HG03565 (cell line): ENCODE data around the gene CARD8.
"Not testable (repeated sequence)": the region's sequence is repeated elsewhere in the genome, so short reads cannot be mapped to it uniquely, and the experiment has no call there.

Source experiments
- ATAC-seq: cut with Tn5 transposase; IDR thresholded peaks from one replicate; pipeline ENCODE4 v1.9.1; 2021; ENCODE audit warnings: mild to moderate bottlenecking, moderate library complexity; ENCODE audit not compliant: unreplicated experiment

CARD8 gene, protein sequence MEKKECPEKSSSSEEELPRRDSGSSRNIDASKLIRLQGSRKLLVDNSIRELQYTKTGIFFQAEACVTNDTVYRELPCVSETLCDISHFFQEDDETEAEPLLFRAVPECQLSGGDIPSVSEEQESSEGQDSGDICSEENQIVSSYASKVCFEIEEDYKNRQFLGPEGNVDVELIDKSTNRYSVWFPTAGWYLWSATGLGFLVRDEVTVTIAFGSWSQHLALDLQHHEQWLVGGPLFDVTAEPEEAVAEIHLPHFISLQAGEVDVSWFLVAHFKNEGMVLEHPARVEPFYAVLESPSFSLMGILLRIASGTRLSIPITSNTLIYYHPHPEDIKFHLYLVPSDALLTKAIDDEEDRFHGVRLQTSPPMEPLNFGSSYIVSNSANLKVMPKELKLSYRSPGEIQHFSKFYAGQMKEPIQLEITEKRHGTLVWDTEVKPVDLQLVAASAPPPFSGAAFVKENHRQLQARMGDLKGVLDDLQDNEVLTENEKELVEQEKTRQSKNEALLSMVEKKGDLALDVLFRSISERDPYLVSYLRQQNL

GRCh38 chr19:48255376-48256303, at the start of gene CARD8:
TSS of gene CARD8 (minus strand) at chr19:48255912. CDS start at chr19:48241020, 14,892 bp downstream.
- peak; percentile 49 for ATAC-seq

DNA sequence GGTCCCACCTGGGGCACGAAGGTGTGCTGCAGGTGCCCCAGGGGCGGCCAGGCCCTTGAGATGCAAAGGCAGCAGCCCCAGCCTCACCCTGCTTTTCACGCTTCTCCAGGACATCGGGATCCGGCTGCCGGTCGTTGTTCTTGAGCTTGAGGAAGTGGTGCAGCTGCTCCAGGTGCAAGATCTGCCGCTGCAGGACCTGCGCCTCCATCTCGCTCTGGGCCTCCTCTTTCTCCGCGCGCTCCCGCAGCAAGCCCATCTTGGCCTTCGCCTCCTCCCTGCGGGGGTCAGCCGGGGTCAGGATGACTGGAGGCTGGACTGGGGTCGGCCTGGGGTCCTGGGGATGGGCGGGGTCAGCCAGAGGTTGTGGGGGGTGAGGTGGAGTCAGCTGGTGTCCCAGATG, 48.2 kb upstream of the CARD8 start:
- ATAC-seq = no peak

GRCh38 chr19:48303367-48303766, 47.7 kb upstream of the CARD8 start:
- no peak for ATAC-seq

DNA sequence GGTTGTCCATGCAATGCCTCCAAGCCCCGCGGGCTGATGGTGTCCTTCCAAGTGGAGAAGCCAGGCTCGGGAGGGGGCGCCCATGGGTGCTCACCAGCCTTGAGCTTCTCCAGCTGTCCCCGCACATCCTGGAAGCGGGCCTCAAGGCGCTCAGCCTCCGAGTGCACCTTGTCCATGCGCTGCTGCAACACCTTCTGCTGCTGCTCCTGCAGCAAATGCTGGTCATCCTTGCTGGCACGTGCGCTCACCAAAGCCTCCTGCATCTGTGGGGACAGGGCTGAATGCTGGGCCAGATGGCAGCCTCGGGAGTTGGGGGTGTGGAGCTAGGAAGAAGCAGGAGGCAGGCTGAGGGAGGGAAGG, 46.9 kb upstream of the CARD8 start:
- ATAC-seq = no peak

DNA sequence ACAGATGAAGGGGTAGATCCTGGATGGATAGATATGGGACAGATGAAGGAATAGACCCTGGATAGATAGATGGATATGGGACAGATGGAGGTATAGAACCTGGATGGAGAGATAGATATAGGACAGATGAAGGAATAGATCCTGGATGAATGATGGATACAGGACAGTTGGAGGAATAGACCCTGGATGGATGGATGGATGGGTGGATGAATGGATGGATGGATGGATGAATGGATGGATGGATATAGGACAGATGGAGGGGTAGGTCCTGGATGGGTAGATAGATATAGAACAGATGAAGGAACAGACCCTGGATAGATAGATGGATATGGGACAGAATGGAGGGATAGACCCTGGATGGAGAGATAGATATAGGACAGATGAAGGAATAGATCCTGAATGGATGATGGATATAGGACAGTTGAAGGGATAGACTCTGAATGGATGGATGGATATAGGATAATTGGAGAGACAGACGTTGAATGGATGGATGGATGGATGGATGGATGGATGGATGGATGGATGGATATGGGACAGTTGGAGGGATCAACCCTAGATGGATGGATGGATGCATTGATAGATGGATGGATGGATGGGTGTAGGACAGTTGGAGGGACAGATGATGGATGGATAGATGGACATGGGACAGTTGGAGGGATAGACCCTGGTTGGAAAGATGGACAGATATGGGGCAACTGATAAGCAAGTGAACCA, 46.3 kb upstream of the CARD8 start:
- no peak for ATAC-seq

- ATAC-seq = no peak
Measured at GRCh38 chr19:48297975-48298374, 42.3 kb upstream of the CARD8 start.

DNA sequence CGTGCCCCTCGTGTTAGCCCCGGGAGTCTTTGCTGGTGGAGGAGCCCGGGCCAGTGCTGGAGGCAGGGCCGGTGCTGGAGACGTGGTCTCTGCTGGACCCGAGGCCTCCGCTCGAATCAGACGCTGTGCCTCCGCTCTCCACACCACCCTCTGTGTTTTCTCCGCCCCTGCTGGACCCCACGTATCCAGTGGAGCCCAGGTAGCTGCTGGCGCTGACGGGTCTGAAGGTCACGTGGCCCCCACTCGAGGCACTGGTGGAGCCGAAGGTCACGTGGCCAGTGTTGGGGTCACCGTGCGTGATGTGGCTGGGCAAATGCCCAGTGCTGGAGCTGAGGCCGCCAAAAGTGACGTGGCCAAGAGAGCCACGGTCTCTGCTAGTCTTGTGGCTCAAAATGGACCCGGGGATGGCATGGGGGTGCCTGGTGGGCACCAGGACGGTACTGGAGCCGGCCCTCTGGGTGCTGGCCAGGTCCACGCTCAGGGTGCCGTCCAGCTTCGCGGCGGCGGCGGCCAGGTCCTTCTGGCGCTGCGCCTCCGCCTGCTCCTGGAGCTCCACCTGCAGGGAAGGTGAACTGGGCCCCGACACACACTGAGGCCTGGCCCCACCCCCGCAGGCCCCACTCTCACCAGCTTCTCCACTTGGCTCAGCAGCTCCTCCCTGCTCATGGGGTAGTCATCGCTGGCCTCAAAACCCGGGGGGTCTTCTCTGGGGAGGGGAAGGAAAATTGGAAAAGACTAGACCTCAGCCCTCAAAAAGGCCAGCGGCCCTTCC, 41.4 kb upstream of the CARD8 start:
- no peak for ATAC-seq

GRCh38 chr19:48295458-48295857, 39.7 kb upstream of the CARD8 start:
- ATAC-seq = no peak

DNA sequence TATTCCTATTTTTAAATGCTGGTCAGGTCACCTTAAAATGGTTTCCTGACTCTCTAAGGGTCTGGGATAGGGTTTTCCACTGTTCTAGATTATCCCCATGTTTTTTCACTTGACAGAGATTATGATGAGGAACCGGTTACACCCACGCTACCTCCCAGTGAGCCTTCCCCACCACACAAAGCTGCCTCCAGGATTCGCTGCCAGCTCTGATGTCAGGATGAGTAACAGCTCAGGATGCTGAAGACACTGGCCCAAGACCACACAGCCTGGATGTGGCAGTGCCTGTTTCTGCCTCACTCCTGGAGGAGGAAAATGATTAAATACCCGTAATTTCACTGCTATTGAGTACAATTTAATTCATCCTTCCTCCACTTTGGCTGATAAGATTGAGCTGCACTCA, 37.1 kb upstream of the CARD8 start:
- ATAC-seq = no peak

DNA sequence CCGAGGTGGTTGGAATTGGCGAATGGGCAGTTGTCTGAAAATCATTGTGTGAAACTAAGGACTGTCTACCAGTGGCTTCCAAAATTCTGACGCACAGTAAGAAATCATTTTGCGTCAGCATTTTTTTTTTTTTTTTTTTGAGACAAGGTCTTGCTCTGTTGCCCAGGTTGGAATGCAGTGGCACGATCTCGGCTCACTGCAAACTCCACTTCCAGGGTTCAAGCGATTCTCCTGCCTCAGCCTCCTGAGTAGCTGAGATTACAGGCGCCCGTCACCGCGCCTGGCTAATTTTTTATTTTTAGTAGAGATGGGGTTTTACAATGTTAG, 35.7 kb upstream of the CARD8 start:
- not testable (repeated sequence) for ATAC-seq

DNA sequence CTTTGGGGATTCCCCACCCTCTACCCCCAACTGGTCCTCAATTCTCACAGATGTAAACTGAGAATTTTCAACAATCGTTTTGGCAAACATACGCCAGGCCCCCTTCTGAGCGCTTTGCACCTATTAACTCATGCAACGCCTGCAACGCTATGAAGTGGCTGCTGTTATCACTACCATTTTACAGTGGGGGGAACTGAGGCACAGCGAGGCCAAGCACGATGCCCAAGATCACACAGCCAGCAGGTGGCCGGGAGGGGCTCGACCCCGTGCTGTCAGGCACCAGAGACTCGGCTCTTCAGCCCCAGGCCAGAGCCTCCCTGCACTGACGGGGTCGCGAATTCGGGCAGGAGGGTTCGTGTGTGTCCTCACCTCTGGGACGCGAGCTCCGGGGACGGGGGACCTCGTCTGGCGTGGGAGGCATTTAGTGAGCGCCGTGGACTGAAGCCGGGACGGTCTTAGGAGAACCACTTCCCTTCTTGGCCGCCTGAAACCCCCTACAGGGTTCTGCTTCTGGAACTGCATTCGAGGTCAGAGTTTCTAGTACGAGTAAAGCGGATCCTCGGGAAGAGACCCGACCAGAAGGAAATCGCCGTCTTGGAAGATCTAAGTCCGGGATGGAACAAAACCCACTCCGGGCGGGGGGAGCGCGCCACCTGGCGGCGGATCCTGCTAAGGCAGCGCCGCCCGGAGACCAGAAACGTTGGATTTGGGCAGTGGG, 35.2 kb upstream of the CARD8 start:
- ATAC-seq = no peak

DNA sequence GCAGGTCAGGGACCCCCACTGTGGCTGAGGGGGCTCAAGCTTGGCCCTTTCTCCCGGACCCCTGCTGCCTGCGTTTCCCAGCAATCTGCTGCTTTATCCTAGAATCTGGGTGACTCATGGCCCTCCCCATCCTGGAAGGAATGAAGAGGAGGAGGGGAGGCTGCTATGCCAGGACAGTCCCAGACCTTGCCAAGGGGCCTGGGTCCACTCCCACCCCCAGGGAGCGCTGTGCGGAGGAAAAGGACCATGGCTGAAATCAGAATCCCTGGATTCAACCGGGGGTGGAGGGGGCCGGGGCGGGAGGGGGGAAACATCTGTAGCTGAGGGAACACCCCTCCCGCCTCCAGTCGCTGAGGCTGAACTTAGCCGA, 34.7 kb upstream of the CARD8 start:
- no peak for ATAC-seq

DNA sequence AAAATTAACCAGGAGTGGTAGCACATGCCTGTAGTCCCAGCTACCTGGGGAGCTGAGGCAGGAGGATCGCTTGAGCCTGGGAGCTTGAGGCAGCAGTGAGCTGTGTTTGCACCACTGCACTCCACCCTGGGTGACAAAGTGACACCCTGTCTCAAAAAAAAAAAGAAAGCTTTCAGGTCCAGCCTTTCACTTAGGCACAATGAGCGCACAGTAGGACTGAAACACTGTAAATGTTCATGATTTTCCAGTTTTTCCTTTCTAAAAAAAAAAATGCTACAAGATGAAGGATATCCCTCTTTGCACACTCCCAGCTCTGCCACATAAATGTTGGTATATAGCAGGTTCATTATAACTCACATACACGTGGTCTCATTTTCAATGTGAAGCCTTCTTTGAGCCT, 32.0 kb upstream of the CARD8 start:
- ATAC-seq = no peak

DNA sequence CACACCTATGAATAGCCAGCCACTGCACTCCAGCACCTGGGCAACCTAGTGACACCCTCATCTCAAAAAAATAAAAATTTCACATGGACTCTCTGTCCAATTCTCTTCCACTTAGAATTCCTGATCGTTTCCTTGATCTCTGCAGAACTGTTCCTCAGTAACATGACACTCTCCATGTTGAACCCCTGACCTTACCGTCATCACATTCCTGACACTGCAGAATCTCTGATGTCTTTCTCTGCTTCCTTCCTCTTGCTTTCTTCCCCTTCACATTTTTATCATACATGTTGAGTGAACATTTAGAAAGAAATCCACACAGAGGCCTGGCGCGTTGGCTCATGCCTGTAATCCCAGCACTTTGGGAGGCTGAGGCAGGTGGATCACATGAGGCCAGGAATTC, 29.2 kb upstream of the CARD8 start:
- no peak for ATAC-seq

DNA sequence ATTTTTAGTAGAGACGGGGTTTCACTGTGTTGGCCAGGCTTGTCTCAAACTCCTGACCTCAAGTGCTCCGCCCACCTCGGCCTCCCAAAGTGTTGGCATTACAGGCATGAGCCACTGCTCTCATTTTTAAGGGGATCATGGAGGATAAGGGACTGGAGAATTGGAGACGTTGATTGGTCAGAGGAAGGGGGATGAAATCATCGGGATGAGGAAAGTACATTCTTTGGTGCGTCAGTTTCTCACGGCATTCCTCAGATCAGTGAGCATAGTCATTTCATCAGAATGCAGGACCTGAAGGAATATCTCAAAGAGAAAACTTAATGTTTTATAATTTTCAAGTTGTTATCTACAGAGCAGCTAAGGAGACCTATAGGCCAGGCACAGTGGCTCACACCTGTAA, 28.2 kb upstream of the CARD8 start:
- no peak for ATAC-seq

- ATAC-seq = no peak
Measured at GRCh38 chr19:48279747-48280146, 24.0 kb upstream of the CARD8 start.

- ATAC-seq = no peak
Measured at GRCh38 chr19:48274938-48275337, 19.2 kb upstream of the CARD8 start.

- ATAC-seq = no peak
Measured at GRCh38 chr19:48274173-48274572, 18.5 kb upstream of the CARD8 start.

DNA sequence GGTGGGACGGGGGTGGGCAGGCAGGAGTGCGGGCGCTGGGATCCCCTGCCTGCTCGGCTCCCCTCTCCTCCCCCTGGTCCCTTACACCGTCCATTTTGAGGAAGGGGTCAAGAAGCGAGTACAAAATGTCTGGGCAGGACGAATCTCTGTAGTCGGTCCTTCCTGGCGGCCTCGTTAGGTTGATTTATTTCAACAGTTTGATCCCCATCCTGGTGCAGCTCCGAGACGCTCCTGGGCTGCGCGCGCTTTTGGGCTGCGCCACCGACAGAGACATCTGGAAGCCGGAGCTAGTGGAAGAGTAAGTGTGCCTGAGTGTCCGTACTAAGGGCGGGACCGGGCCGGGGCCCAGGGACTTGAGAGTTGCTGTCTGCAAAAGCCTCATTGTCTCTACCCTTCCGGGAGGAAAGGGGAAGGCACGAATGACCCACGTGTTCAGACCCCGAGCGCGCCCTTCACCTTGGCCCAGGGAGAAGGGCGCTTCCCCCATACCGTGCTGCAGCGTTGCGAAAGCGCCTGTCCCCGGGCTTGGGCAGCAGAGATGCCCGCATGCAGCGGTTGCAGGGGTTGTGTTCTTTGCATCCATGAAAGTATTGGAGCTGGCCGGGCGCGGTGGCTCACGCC, 15.9 kb upstream of the CARD8 start:
- ATAC-seq = no peak
